Trophoblast cell (in vitro differentiated cells and primary cell): ENCODE data around the gene NR6A1.
A peak's percentile ranks its signal among the peaks of the same experiment; 100 is the strongest.

Experiments used
- DNase-seq, 2 donors: peaks; one replicate each; pipeline ENCODE4 v3.0.0-alpha.2; 2016
- H2AFZ ChIP-seq: 2 replicates; pipeline ENCODE4 v1.6.1; 2013; ENCODE audit warnings: low read length, moderate library complexity, mild to moderate bottlenecking; ENCODE audit not compliant: insufficient read depth, poor library complexity
- H2AK5ac ChIP-seq: 2 replicates; pipeline ENCODE4 v1.6.1; 2013; ENCODE audit warnings: mild to moderate bottlenecking, low read length
- H2BK120ac ChIP-seq: 2 replicates; pipeline ENCODE4 v1.6.1; 2013; ENCODE audit warnings: low read length, mild to moderate bottlenecking, moderate library complexity; ENCODE audit not compliant: insufficient read depth, poor library complexity
- H2BK12ac ChIP-seq: 2 replicates; pipeline ENCODE4 v1.6.1; 2013; ENCODE audit warnings: mild to moderate bottlenecking, low read length, moderate library complexity
- H2BK5ac ChIP-seq: 2 replicates; pipeline ENCODE4 v1.6.1; 2013; ENCODE audit warnings: low read length, low read depth, moderate library complexity, mild to moderate bottlenecking; ENCODE audit not compliant: poor library complexity
- H3K14ac ChIP-seq: 2 replicates; pipeline ENCODE4 v1.6.1; 2013; ENCODE audit warnings: mild to moderate bottlenecking, low read length
- H3K18ac ChIP-seq: 2 replicates; pipeline ENCODE4 v1.6.1; 2013; ENCODE audit warnings: mild to moderate bottlenecking, low read length
- H3K23ac ChIP-seq: 2 replicates; pipeline ENCODE4 v1.6.1; 2013; ENCODE audit warnings: low read length
- H3K27ac ChIP-seq: 2 replicates; pipeline ENCODE4 v1.5.1; 2013; ENCODE audit warnings: low read depth, mild to moderate bottlenecking, inconsistent platforms, low read length, moderate library complexity
- H3K27me3 ChIP-seq: 2 replicates; pipeline ENCODE4 v1.6.1; 2013; ENCODE audit warnings: inconsistent platforms, mild to moderate bottlenecking, low read length, moderate library complexity; ENCODE audit not compliant: insufficient read depth
- H3K36me3 ChIP-seq, 2 experiments: 1 replicate in 1 of 2; 2 replicates in 1 of 2; pipeline ENCODE4 v1.6.1; 2013; ENCODE audit warnings: low read length in 2 of 2, mild to moderate bottlenecking in 2 of 2, moderate library complexity in 1 of 2; ENCODE audit not compliant: insufficient read depth in 2 of 2, control insufficient read depth in 1 of 2
- H3K4ac ChIP-seq: 2 replicates; pipeline ENCODE4 v1.6.1; 2013; ENCODE audit warnings: low read depth, mild to moderate bottlenecking, low read length, moderate library complexity
- H3K4me1 ChIP-seq, 2 experiments: 1 replicate in 1 of 2; 2 replicates in 1 of 2; pipeline ENCODE4 v1.6.1; 2013; ENCODE audit warnings: low read length in 2 of 2, mild to moderate bottlenecking in 2 of 2, moderate library complexity in 1 of 2; ENCODE audit not compliant: insufficient read depth in 2 of 2, control insufficient read depth in 1 of 2
- H3K4me2 ChIP-seq: 2 replicates; pipeline ENCODE4 v1.6.1; 2013; ENCODE audit warnings: inconsistent platforms, mild to moderate bottlenecking, low read length, moderate library complexity
- H3K4me3 ChIP-seq: 2 replicates; pipeline ENCODE4 v1.5.1; 2013; ENCODE audit warnings: mild to moderate bottlenecking, low read depth, low read length, inconsistent platforms
- H3K79me1 ChIP-seq: one replicate; pipeline ENCODE4 v1.6.1; 2013; ENCODE audit warnings: low read length
- H3K79me2 ChIP-seq: 2 replicates; pipeline ENCODE4 v1.6.1; 2013; ENCODE audit warnings: low read length, mild to moderate bottlenecking; ENCODE audit not compliant: control insufficient read depth, insufficient read depth, poor library complexity
- H3K9ac ChIP-seq: 2 replicates; pipeline ENCODE4 v1.6.1; 2013; ENCODE audit warnings: mild to moderate bottlenecking, low read length
- H3K9me3 ChIP-seq: 2 replicates; pipeline ENCODE4 v1.6.1; 2013; ENCODE audit warnings: low read depth, mild to moderate bottlenecking, control low read depth, inconsistent platforms, low read length; ENCODE audit not compliant: insufficient read depth
- H4K12ac ChIP-seq: 2 replicates; pipeline ENCODE4 v1.6.1; 2013; ENCODE audit warnings: low read depth, mild to moderate bottlenecking, low read length, moderate library complexity
- H4K8ac ChIP-seq: 2 replicates; pipeline ENCODE4 v1.6.1; 2013; ENCODE audit warnings: low read depth, mild to moderate bottlenecking, low read length, moderate library complexity
- H4K91ac ChIP-seq: one replicate; pipeline ENCODE4 v1.6.1; 2013; ENCODE audit warnings: low read depth, mild to moderate bottlenecking, low read length, moderate library complexity
- WGBS: extraction: QIAGEN DNeasy Blood & Tissue Kit; methylation state at CpG from one replicate; pipeline ENCODE4 v1.1.7; 2013; ENCODE audit warnings: missing lambda C conversion rate; ENCODE audit not compliant: insufficient read length, insufficient coverage; ENCODE audit errors: extremely low coverage; 5-methylcytosine and 5-hydroxymethylcytosine counted together

Gene NR6A1

DNA sequence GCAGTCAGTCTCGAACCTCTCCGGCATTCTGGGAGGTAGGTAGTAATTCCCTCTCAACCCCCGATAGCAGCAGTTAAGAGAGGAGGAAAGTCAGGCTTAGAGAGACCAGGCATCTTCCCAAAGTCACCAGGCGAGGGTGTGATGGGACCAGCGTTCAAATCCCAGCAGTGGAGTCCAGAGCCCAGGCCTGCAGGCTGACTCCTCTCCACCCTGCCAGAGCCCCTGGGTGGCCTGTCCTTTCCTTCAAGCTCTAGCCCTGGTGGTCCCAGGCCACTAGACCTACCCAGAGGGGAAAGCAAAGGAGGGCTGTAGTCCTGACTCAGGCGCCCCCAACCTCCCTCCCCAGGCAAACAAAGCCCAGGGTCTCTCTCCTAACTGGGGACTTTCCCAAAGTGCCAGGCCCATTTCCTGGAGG is 259.7 kb downstream of the NR6A1 start:
- Histone ChIP-seq H3K4ac (no peak overlapping the region), H2BK120ac (no peak overlapping the region), H2BK12ac (no peak overlapping the region), H2AK5ac (no peak overlapping the region), H3K4me2 (no peak overlapping the region), H3K36me3 (no peaks in the 10 kb centered on the region), H4K8ac (no peak overlapping the region), H3K9me3 (no peaks in the 10 kb centered on the region), H3K23ac (no peak overlapping the region), H3K9ac (no peak overlapping the region), H3K27ac (no peak overlapping the region), H2AFZ (no peak overlapping the region), H3K4me3 (no peak overlapping the region), H3K18ac (no peak overlapping the region), H3K14ac (no peak overlapping the region), H3K27me3 (no peaks in the 10 kb centered on the region), H3K79me2 (no peaks in the 10 kb centered on the region), H3K79me1 (no peaks in the 10 kb centered on the region), H2BK5ac (no peak overlapping the region), H3K4me1 (no peaks in the 10 kb centered on the region), H4K12ac (no peak overlapping the region), H4K91ac (peak overlapping the region; percentile 19)
- WGBS = no CpG with 5 or more reads among the region's 6 CpGs
- DNase-seq = no peak

GRCh38 chr9:124510650-124511425 is 260.3 kb downstream of the NR6A1 start:
- H2BK120ac ChIP-seq = no peak overlapping the region
- H3K4me2 ChIP-seq = no peak overlapping the region
- H3K9me3 ChIP-seq = no peaks in the 10 kb centered on the region
- DNase-seq = no peak
- peaks cover 2% of the 10 kb centered on the region for H3K27me3 ChIP-seq
- no peak overlapping the region for H4K12ac ChIP-seq
- no peak overlapping the region for H2BK5ac ChIP-seq
- no peaks in the 10 kb centered on the region for H3K79me1 ChIP-seq
- no peak overlapping the region for H3K4ac ChIP-seq
- no peak overlapping the region for H3K9ac ChIP-seq
- H3K79me2 ChIP-seq = no peaks in the 10 kb centered on the region
- no peak overlapping the region for H3K27ac ChIP-seq
- H3K36me3 ChIP-seq = no peaks in the 10 kb centered on the region
- H3K4me1 ChIP-seq = no peaks in the 10 kb centered on the region
- no peak overlapping the region for H2AK5ac ChIP-seq
- no peak overlapping the region for H3K23ac ChIP-seq
- H4K8ac ChIP-seq = no peak overlapping the region
- no peak overlapping the region for H2AFZ ChIP-seq
- H3K4me3 ChIP-seq = no peak overlapping the region
- H3K14ac ChIP-seq = no peak overlapping the region
- H4K91ac ChIP-seq = no peak overlapping the region
- WGBS = no CpG with 5 or more reads among the region's 9 CpGs
- H3K18ac ChIP-seq = no peak overlapping the region
- no peak overlapping the region for H2BK12ac ChIP-seq

DNA sequence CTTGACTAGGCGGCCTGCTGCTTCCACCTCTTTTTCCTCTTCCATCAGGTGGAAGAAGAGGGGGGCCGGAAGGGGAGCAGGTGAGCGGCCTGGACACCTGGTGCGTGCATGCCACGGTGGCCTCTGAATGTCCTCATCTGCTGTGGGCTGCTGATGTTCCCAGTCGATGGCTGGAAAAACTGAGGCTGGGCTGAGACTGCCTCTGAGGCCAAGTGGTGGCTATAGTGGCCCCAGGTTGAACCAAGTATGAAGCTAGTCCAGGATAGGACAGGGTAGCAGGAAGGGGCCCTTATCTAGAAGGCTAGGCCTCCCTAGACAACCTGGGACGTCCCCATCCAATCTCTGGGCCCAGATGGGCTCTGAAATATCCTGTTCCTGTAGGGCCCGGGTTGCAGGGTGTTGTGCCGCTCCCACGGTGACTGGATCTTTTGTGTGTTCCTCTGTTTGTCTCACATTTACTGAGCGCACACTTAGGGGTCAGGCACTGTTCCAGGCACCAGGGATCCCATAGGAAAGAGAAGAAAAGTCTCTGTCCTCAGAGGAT is 263.2 kb downstream of the NR6A1 start:
- no peak overlapping the region for H3K18ac ChIP-seq
- H2AK5ac ChIP-seq = no peak overlapping the region
- H3K9ac ChIP-seq = no peak overlapping the region
- H3K4me3 ChIP-seq = no peak overlapping the region
- H4K12ac ChIP-seq = no peak overlapping the region
- no peak for DNase-seq
- no peak overlapping the region for H3K4me2 ChIP-seq
- peaks cover 5% of the 10 kb centered on the region for H3K9me3 ChIP-seq
- H2BK120ac ChIP-seq = no peak overlapping the region
- H2BK12ac ChIP-seq = no peak overlapping the region
- H3K79me2 ChIP-seq = no peaks in the 10 kb centered on the region
- no peaks in the 10 kb centered on the region for H3K36me3 ChIP-seq
- peaks cover 29% of the 10 kb centered on the region for H3K27me3 ChIP-seq
- H3K27ac ChIP-seq = no peak overlapping the region
- peaks cover 3 to 6% of the 10 kb centered on the region in 2 experiments for H3K4me1 ChIP-seq
- no peak overlapping the region for H3K23ac ChIP-seq
- no peak overlapping the region for H2BK5ac ChIP-seq
- no peak overlapping the region for H3K14ac ChIP-seq
- no peaks in the 10 kb centered on the region for H3K79me1 ChIP-seq
- H2AFZ ChIP-seq = no peak overlapping the region
- no peak overlapping the region for H3K4ac ChIP-seq
- H4K91ac ChIP-seq = no peak overlapping the region
- WGBS = no CpG with 5 or more reads among the region's 11 CpGs
- H4K8ac ChIP-seq = no peak overlapping the region

DNA sequence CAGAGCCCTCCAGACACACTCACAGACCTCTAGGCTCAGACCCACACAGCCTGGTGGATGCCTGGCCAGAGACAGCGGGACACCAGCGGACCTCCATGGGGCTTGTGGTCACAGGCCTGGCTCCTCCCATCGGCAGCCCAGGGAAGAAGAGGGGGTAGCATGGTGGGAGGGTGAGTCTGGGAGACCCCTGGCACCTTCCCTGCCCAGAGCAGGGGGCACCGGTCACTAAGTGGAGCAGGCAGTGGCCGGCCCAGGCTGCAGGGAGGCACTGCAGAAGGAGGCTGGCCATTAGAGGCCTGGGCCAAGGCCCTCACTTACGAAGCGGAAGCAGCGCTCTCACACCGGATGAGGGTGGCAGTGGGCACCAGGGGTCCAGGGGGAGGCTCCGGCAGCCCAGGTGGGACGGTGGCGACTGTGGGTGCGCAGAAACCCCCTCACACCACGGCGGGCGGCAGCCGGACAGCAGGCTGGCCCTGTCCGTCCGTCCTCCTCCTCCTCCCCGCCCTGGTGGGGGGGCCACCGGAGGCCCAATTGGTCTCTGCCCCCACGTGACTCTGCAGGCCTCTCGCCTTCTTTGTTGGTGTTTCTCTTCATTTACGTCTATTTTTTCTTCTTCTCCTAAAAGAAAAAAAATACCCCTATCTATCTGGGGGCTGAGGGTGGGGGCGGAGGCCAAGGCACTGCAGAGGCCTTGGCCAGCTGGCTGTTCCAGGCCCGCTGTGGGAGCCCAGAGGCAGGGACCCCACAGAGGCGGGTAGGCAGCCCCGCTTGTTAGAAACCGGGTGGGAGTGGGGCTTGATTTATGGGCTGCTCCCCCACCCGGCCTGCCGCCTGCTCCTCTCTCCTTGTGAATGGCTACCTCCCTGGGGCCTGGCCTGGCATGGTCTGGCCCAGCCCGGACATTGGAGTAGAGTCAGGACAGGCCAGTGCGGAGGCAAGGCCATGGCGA is 263.9 kb downstream of the NR6A1 start, which contains the start of gene NR5A1:
Gene NR5A1 (minus strand): TSS at position 469 of the 949 bp plus-strand sequence. CDS start 4,004 bp downstream, outside the sequence.
- Histone ChIP-seq H2AK5ac (no peak within 1 kb of the TSS), H2BK12ac (no peak within 1 kb of the TSS), H4K8ac (no peak within 1 kb of the TSS), H3K14ac (no peak within 1 kb of the TSS), H3K4me3 (no peak within 1 kb of the TSS), H3K36me3 (no peaks in the 10 kb centered on the region), H3K4me2 (no peak within 1 kb of the TSS), H3K27me3 (peaks cover 34% of the 10 kb centered on the region), H4K91ac (no peak within 1 kb of the TSS), H2BK5ac (no peak within 1 kb of the TSS), H4K12ac (no peak within 1 kb of the TSS), H3K4ac (no peak within 1 kb of the TSS), H3K27ac (no peak within 1 kb of the TSS), H2AFZ (no peak within 1 kb of the TSS), H3K4me1 (peaks cover 3 to 6% of the 10 kb centered on the region in 2 experiments), H2BK120ac (no peak within 1 kb of the TSS), H3K23ac (no peak within 1 kb of the TSS), H3K9me3 (peaks cover 5% of the 10 kb centered on the region), H3K18ac (no peak within 1 kb of the TSS), H3K79me2 (no peaks in the 10 kb centered on the region), H3K79me1 (no peaks in the 10 kb centered on the region), H3K9ac (no peak within 1 kb of the TSS)
- no peak for DNase-seq
- WGBS = no CpG with 5 or more reads among the region's 34 CpGs
